22Rv1 (cell line): Measurements from ENCODE around the gene OR8D1.

Experiments
- ZFX ChIP-seq: fragments of 450-650 bp; IDR thresholded peaks from 2 replicates; pipeline ENCODE4 v1.6.1; 2017; ENCODE audit warnings: antibody characterized with exemption, borderline replicate concordance
- TF ChIP-seq, protein P1 (sequence below): fragments of 450-650 bp; IDR thresholded peaks from 2 replicates; pipeline ENCODE4 v1.5.1; 2017; ENCODE audit warnings: mild to moderate bottlenecking

DNA sequence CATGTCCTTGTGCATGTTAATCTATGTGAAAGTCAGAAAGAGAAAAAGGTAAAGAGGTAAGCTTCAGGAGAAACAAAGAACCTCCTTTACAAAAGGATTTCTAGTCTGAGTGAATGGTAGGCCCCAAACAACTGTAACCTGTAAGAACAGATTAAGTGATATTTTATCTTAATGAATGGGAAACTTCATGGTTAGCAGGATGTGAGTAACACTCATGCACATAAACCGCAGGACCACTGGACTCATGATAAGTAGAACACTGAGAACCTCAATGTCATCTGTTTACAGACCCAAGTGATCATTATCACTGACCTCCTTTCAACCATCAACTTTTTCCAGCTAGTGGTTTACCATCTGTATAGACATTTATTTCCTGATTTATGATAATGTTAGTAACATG lies 37.7 kb downstream of the OR8D1 start:
- TF ChIP-seq, protein P1, sequence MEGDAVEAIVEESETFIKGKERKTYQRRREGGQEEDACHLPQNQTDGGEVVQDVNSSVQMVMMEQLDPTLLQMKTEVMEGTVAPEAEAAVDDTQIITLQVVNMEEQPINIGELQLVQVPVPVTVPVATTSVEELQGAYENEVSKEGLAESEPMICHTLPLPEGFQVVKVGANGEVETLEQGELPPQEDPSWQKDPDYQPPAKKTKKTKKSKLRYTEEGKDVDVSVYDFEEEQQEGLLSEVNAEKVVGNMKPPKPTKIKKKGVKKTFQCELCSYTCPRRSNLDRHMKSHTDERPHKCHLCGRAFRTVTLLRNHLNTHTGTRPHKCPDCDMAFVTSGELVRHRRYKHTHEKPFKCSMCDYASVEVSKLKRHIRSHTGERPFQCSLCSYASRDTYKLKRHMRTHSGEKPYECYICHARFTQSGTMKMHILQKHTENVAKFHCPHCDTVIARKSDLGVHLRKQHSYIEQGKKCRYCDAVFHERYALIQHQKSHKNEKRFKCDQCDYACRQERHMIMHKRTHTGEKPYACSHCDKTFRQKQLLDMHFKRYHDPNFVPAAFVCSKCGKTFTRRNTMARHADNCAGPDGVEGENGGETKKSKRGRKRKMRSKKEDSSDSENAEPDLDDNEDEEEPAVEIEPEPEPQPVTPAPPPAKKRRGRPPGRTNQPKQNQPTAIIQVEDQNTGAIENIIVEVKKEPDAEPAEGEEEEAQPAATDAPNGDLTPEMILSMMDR, result no peak
- no peak for TF ChIP-seq ZFX
